Ovary (tissue), 9 donors: Measurements from ENCODE around the gene CKLF. TPM values are rescaled to one million over a fixed set of nuclear protein-coding genes. Genes with fewer than 3 reads are reported as not detected.

Experiments used
- DNase-seq, 5 donors: peaks; one replicate each; pipeline ENCODE4 v3.0.0-alpha.2; 2019 to 2020
- H3K27ac ChIP-seq, 2 donors: fragments of 200-600 bp; one replicate each; pipeline versions ENCODE4 v1.5.1 to v1.8.0; 2019 to 2022
- H3K27me3 ChIP-seq: fragments of 200-600 bp; one replicate; pipeline ENCODE4 v1.8.0; 2022
- H3K36me3 ChIP-seq: fragments of 200-600 bp; sonication (generic); one replicate; pipeline ENCODE4 v1.5.1; 2019
- H3K4me1 ChIP-seq: one replicate; pipeline ENCODE4 v1.8.1; 2013; ENCODE audit warnings: mild to moderate bottlenecking, moderate library complexity; ENCODE audit not compliant: insufficient read depth
- H3K4me3 ChIP-seq: fragments of 200-600 bp; sonication (generic); one replicate; pipeline ENCODE4 v1.5.1; 2017
- H3K9me3 ChIP-seq, 2 donors: fragments of 200-600 bp in 1 of 2; sonication (generic) in 1 of 2; one replicate each; pipeline versions ENCODE4 v1.5.1 to v1.8.1; 2013 to 2019; ENCODE audit warnings: mild to moderate bottlenecking in 1 of 2, moderate library complexity in 1 of 2
- EP300 ChIP-seq: sonication (generic); formaldehyde crosslinking; IDR thresholded peaks from one replicate; pipeline ENCODE4 v1.6.1; 2017; ENCODE audit warnings: antibody characterized with exemption
- POLR2A ChIP-seq: fragments of 450-650 bp; IDR thresholded peaks from one replicate; pipeline ENCODE4 v1.6.1; 2017; ENCODE audit warnings: antibody characterized with exemption, mild to moderate bottlenecking, moderate library complexity
- WGBS, 3 donors: extraction: QIAGEN DNeasy Blood & Tissue Kit in 1 of 3; methylation state at CpG; one replicate each; pipeline versions ENCODE4 v1.1.5 to v1.1.7; 2013 to 2017; 5-methylcytosine and 5-hydroxymethylcytosine counted together
- intact Hi-C, 4 donors: fragments of 100-400 bp; cut with DNase I; formaldehyde crosslinking; loops; one replicate each; pipeline versions ENCODE4 v1.11.0 to v1.15.1; 2022 to 2023
- polyA plus RNA-seq, 2 donors: library from polyadenylated mRNA; stranded (reverse); fragments of 200-250 nt in 1 of 2; fragments of 350-450 nt in 1 of 2; fragmentation: Illumina TruSeq in 1 of 2; extraction: RNeasy Lipid Tissue Mini Kit (QIAGEN cat#74804) in 1 of 2; gene quantifications; one replicate each; pipeline ENCODE4 v1.2.3, GENCODE V29; 2013 to 2014
- total RNA-seq, 7 donors: library from RNA; depleted of rRNA in 2 of 7; stranded (reverse); fragments of >200 nt in 2 of 7; fragmentation: NEBNext Ultra II Directional in 3 of 7; extraction: Animal tissue kit (Norgen Biotek cat#: 25700) in 3 of 7; gene quantifications; one replicate each; pipeline versions ENCODE4 v1.1.0 to v1.2.4, GENCODE V29; 2016 to 2023
- TF ChIP-seq, protein P1 (sequence below), 3 donors: fragments of 450-650 bp in 2 of 3; fragments of 200-600 bp in 1 of 3; IDR thresholded peaks; one replicate each; pipeline versions ENCODE4 v1.5.1 to v1.8.0; 2016 to 2022; ENCODE audit warnings: antibody characterized with exemption in 3 of 3, mild to moderate bottlenecking in 1 of 3
- donor health status: DM: no; HTN: no; CAD: no; lungs with moderate emphysema.
- donor health status: DM: no; HTN: no; CAD: no.
- donor health status: Bipolar disorder and iron deficiency.
- donor health status: DM: yes; HTN: yes; CAD: no.
- donor health status: DM: no; HTN: no; CAD: no.
- donor health status: DM: yes; HTN: yes; CAD: no.

CKLF gene
- total and polyA plus RNA-seq, 9 donors, result 22.3 to 46.8 (median 32.6) TPM

DNA sequence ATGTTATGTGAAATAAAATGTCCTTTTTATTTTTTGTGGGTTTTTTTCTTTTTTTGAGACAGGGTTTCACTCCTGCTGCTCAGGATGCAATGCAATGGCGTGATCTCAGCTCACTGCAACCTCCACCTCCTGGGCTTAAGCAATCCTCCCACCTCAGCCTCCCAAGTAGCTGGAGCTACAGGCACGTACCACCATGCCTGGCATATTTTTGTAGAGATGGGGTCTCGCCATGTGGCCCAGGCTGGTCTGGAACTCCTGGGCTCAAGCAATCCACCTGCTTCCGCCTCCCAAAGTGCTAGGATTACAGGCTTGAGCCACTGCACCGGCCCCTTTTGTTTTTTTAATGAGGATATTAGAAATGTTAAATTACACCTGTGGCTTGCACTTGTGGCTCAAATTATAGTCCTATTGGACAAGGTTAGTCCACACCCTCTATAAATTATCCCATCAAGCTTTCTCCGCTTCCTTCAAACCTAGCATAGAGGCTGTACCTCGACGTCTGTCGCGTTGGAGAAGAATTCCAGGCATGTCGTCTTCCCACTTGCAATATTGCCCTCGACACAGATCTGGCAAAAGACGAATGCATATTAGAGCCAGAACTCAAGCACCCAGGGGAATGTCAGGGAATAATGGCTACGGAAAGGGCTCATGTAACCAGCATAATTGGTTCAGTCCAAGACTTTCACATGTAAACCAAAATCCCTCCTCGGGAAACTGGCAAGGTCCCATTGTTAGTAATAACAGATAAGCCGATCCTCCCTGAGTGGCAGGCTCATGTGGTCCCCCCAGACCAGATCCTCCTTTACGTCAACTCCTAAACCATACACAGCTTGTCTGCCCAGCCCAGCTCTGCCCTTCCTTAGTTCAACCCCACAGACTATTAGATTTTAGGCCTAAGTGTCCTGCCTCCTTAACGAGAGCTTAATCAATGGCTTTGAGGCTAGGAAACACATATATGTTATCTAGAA is 10.7 kb upstream of the CKLF start:
- H3K27ac ChIP-seq, result no peak overlapping the region
- H3K4me3 ChIP-seq, result no peak overlapping the region
- DNase-seq, result no peak
- no peaks in the 10 kb centered on the region for H3K27me3 ChIP-seq
- intact Hi-C loops, result no loop called here
- TF ChIP-seq POLR2A, result no peak
- TF ChIP-seq, protein P1, sequence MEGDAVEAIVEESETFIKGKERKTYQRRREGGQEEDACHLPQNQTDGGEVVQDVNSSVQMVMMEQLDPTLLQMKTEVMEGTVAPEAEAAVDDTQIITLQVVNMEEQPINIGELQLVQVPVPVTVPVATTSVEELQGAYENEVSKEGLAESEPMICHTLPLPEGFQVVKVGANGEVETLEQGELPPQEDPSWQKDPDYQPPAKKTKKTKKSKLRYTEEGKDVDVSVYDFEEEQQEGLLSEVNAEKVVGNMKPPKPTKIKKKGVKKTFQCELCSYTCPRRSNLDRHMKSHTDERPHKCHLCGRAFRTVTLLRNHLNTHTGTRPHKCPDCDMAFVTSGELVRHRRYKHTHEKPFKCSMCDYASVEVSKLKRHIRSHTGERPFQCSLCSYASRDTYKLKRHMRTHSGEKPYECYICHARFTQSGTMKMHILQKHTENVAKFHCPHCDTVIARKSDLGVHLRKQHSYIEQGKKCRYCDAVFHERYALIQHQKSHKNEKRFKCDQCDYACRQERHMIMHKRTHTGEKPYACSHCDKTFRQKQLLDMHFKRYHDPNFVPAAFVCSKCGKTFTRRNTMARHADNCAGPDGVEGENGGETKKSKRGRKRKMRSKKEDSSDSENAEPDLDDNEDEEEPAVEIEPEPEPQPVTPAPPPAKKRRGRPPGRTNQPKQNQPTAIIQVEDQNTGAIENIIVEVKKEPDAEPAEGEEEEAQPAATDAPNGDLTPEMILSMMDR (IDR thresholded peaks at IDR 0.05), result no peak
- no peak for TF ChIP-seq EP300
- no peaks in the 10 kb centered on the region for H3K9me3 ChIP-seq
- no peaks in the 10 kb centered on the region for H3K4me1 ChIP-seq
- no peaks in the 10 kb centered on the region for H3K36me3 ChIP-seq
- WGBS, 3 donors, result 76 to 79% (median 77%) methylated on average over 18 of the region's 18 CpGs

- Histone ChIP-seq H3K4me1 (no peaks in the 10 kb centered on the region), H3K27me3 (no peaks in the 10 kb centered on the region), H3K9me3 (no peaks in the 10 kb centered on the region), H3K36me3 (no peaks in the 10 kb centered on the region), H3K4me3 (no peak overlapping the region), H3K27ac (no peak overlapping the region)
- TF ChIP-seq, protein P1 (IDR thresholded peaks at IDR 0.05), result no peak
- TF ChIP-seq POLR2A (no peak), EP300 (no peak)
- DNase-seq, result no peak
- intact Hi-C loops, result no loop called here
- WGBS, 3 donors, result 73 to 90% (median 84%) methylated on average over 3 of the region's 3 CpGs
Observed at GRCh38 chr16:66542396-66542795, 10.0 kb upstream of the CKLF start.

DNA sequence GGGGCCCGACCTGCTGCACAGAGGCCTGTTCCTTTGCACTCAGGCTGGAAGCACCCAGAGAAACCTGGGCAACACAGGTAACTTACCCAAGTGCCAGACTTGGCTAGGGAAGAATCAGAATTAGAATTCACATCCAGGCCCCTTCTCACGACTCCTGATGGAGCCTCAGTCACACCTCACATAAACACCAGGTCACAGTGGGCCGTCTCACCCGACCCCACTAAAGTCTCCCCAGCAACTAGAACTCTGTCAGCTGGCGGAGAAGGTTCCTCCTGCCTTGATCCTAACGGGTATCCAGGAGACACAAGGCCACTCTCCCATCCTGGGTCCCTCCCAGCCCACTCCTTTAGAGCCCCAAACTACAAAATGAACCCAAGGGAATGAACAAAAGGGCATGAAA is 8.8 kb upstream of the CKLF start:
- 79 to 81% (median 80%) methylated on average over 6 of the region's 6 CpGs for WGBS, 3 donors
- Histone ChIP-seq H3K27ac (no peak overlapping the region), H3K9me3 (no peaks in the 10 kb centered on the region), H3K4me3 (no peak overlapping the region), H3K36me3 (no peaks in the 10 kb centered on the region), H3K4me1 (no peaks in the 10 kb centered on the region), H3K27me3 (no peaks in the 10 kb centered on the region)
- TF ChIP-seq, protein P1 (IDR thresholded peaks at IDR 0.05), result no peak
- TF ChIP-seq POLR2A (no peak), EP300 (no peak)
- no peak for DNase-seq
- intact Hi-C loops, result no loop called here

DNA sequence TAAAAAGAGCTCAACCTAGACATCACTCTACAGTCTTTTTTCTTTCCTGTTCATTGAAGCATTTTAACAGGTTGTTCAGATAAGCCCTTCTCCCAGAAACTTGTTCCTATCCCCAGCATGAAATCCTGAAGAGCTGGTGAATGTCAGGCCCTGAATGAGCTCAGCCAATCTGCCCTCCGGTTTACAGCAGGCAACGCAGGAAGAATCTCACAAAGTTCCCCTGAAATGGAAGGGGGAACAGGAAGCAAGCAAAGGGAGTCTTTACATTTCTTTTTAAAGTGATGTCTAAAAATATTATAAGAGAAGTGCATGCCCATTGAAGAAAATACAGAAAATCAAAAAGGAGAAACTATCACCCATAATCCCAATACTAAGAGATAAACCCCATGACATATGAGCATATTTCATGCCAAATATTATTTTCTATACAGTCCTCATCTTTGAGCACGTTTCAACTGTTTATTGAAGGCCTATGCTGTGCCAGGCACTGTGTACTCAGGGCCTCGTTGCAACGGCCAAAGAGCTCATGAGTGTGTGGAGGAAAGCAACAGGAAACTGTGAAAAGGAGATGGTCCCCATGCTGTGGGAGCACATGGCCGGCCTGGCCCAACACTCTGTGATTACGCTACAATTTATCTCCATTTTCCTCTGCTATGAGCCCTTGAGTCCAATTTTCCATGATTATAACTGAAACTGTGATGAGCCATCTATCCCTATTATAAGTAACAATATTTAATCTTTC is 8.2 kb upstream of the CKLF start:
- Histone ChIP-seq H3K36me3 (no peaks in the 10 kb centered on the region), H3K27ac (no peak overlapping the region), H3K4me1 (peaks cover under 1% of the 10 kb centered on the region), H3K27me3 (no peaks in the 10 kb centered on the region), H3K4me3 (no peak overlapping the region), H3K9me3 (no peaks in the 10 kb centered on the region)
- 79 to 85% (median 82%) methylated on average over 7 of the region's 7 CpGs for WGBS, 3 donors
- TF ChIP-seq EP300 (no peak), POLR2A (no peak)
- TF ChIP-seq, protein P1 (IDR thresholded peaks at IDR 0.05), result no peak
- no peak for DNase-seq
- intact Hi-C loops, result no loop called here
